ENCODE measurements around the gene VCX3A. TPM values are rescaled to one million over a fixed set of nuclear protein-coding genes. Genes with fewer than 3 reads are reported as not detected.

The VCX3A gene
- total and polyA plus RNA-seq, 10 of the 15 experiments (the other 5 are each of a cell fraction or from before 2014, with no cell fraction given) = 0.28 TPM; not detected in 9

GRCh38 chrX:6558979-6559378 lies 24.1 kb upstream of the VCX3A start:
- no TSS peak for BruUV-seq (replicated peaks)
- DNase-seq (ENCODE audit: low read depth, low spot score) = no peak
- intact Hi-C loops (cut with micrococcal nuclease; ENCODE audit: unreplicated experiment) (no loop called here), in situ Hi-C loops (cut with MboI) (no loop called here)
- Histone ChIP-seq H3K4me3 (no peak overlapping the region), H3K27ac (ENCODE audit: control insufficient read depth, insufficient read depth) (no peak overlapping the region), H3K36me3 (ENCODE audit: control insufficient read depth in 2 of 2, insufficient read depth in 2 of 2, low read length in 1 of 2) (no peaks in the 10 kb centered on the region), H2AFZ (ENCODE audit: control insufficient read depth, low read depth, low read length) (no peak overlapping the region), H3K4me1 (ENCODE audit: control insufficient read depth, insufficient read depth, low read length) (no peaks in the 10 kb centered on the region), H4K20me1 (ENCODE audit: control insufficient read depth, insufficient read depth) (no peaks in the 10 kb centered on the region), H3K27me3 (replicated peaks in 1 of 2; ENCODE audit: control insufficient read depth in 2 of 2, insufficient read depth in 2 of 2, low read length in 1 of 2) (no peaks in the 10 kb centered on the region), H3K9me3 (replicated peaks; ENCODE audit: control insufficient read depth, insufficient read depth, low read length) (no peaks in the 10 kb centered on the region; the same call in 2 of the 3 replicates), H3K9ac (ENCODE audit: control insufficient read depth, insufficient read depth, low read length) (no peak overlapping the region), H3K79me2 (ENCODE audit: control insufficient read depth, insufficient read depth, low read length) (no peaks in the 10 kb centered on the region), H3K4me2 (ENCODE audit: control insufficient read depth, insufficient read depth) (no peak overlapping the region)
- TF ChIP-seq ZNF217 (IDR thresholded peaks at IDR 0.05) (no peak), NFXL1 (IDR thresholded peaks at IDR 0.05; ENCODE audit: borderline replicate concordance) (no peak), BHLHE40 (IDR thresholded peaks at IDR 0.05; ENCODE audit: borderline replicate concordance in 1 of 2, low read depth in 2 of 2, low read length in 1 of 2) (no peak), NFIC (IDR thresholded peaks at IDR 0.05; ENCODE audit: low read depth, low read length) (no peak), CBFB (IDR thresholded peaks at IDR 0.05; ENCODE audit: low read depth) (no peak), CHD4 (IDR thresholded peaks at IDR 0.05) (no peak), WRNIP1 (IDR thresholded peaks at IDR 0.05; ENCODE audit: borderline replicate concordance, low read depth, low read length) (no peak), MTA3 (IDR thresholded peaks at IDR 0.05; ENCODE audit: borderline replicate concordance, low read length) (no peak), SMC3 (IDR thresholded peaks at IDR 0.05; ENCODE audit: borderline replicate concordance, low read length) (no peak), JUND (IDR thresholded peaks at IDR 0.05; ENCODE audit: low read depth, low read length) (no peak), ZNF24 (IDR thresholded peaks at IDR 0.05) (no peak), YBX1 (IDR thresholded peaks at IDR 0.05) (no peak), E2F4 (IDR thresholded peaks at IDR 0.05; ENCODE audit: low read depth, low read length) (no peak)
- TF ChIP-seq, protein P1, sequence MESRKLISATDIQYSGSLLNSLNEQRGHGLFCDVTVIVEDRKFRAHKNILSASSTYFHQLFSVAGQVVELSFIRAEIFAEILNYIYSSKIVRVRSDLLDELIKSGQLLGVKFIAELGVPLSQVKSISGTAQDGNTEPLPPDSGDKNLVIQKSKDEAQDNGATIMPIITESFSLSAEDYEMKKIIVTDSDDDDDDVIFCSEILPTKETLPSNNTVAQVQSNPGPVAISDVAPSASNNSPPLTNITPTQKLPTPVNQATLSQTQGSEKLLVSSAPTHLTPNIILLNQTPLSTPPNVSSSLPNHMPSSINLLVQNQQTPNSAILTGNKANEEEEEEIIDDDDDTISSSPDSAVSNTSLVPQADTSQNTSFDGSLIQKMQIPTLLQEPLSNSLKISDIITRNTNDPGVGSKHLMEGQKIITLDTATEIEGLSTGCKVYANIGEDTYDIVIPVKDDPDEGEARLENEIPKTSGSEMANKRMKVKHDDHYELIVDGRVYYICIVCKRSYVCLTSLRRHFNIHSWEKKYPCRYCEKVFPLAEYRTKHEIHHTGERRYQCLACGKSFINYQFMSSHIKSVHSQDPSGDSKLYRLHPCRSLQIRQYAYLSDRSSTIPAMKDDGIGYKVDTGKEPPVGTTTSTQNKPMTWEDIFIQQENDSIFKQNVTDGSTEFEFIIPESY (IDR thresholded peaks at IDR 0.05) = no peak
- TF ChIP-seq, protein P2, sequence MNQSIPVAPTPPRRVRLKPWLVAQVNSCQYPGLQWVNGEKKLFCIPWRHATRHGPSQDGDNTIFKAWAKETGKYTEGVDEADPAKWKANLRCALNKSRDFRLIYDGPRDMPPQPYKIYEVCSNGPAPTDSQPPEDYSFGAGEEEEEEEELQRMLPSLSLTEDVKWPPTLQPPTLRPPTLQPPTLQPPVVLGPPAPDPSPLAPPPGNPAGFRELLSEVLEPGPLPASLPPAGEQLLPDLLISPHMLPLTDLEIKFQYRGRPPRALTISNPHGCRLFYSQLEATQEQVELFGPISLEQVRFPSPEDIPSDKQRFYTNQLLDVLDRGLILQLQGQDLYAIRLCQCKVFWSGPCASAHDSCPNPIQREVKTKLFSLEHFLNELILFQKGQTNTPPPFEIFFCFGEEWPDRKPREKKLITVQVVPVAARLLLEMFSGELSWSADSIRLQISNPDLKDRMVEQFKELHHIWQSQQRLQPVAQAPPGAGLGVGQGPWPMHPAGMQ (IDR thresholded peaks at IDR 0.05; ENCODE audit: borderline replicate concordance) = no peak
- ChIA-PET SMC1A (ENCODE audit: uncharacterized antibody, unreplicated experiment) (no interaction called here), RAD21 (ENCODE audit: unreplicated experiment) (no interaction called here), CTCF (no interaction called here), POLR2A (no interaction called here)
- no peak for FAIRE-seq
- ATAC-seq = no peak
- WGBS (ENCODE audit: insufficient coverage, insufficient replicate concordance, low lambda C conversion rate, missing lambda C conversion rate) = 44% methylated on average over 5 of the region's 5 CpGs

Measured in GM12878 (cell line).